NCI-H526 (cell line): ENCODE data around the gene UNC13B.
"Not testable (repeated sequence)": the region's sequence is repeated elsewhere in the genome, so short reads cannot be mapped to it uniquely, and the experiment has no call there.

ENCODE experiments used
- DNase-seq, 2 experiments: peaks; one replicate each; lab custom pipeline; 2025; lab: John Stamatoyannopoulos, UW

UNC13B gene

DNA sequence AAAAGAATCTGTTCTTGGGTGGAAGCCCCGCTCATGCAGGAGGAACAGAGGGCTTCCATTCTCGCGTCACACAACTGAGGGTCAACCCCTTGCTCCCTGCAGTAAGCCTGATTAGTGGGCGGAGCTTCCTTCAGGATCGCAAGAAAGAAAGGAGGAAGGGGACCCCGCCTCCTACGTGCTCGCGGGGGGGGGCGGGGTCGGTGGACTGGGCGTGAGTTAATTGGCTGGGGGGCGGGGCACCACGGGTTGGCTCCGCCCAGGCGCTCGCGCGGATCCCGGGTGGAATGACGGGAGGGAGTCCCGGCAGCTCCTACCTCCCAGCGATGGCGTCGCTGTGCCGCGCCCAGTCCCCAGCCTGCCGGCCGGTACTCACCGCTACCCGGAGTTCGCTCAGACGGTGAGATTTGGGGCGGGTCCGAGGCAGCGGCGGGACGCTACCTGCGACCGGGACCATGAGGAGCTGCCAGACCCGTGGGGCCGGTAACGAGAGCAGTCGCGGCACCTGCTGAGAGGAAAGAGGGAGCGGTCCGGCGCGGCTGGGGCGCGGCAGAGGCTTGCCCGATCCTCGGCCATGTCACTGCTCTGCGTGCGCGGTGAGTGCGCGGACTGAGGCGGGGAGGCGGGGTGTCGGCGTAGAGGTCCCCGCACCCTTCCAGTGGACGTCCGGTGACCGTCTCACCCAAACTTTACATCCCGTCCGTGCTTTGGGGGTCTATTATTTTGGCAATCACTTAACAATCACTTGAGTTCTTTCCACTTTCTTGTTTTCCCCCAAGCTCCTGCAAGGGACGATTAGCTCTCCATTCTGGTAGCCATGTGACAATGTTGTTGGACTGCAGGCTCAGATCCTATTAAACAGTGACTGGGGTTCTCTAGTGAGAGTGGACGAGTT is at the start of gene UNC13B:
Gene UNC13B (plus strand): TSS at position 297 of the 892 bp plus-strand sequence. CDS start 275 bp downstream, at position 572.
- DNase-seq = peak; percentile 91 to 98

DNA sequence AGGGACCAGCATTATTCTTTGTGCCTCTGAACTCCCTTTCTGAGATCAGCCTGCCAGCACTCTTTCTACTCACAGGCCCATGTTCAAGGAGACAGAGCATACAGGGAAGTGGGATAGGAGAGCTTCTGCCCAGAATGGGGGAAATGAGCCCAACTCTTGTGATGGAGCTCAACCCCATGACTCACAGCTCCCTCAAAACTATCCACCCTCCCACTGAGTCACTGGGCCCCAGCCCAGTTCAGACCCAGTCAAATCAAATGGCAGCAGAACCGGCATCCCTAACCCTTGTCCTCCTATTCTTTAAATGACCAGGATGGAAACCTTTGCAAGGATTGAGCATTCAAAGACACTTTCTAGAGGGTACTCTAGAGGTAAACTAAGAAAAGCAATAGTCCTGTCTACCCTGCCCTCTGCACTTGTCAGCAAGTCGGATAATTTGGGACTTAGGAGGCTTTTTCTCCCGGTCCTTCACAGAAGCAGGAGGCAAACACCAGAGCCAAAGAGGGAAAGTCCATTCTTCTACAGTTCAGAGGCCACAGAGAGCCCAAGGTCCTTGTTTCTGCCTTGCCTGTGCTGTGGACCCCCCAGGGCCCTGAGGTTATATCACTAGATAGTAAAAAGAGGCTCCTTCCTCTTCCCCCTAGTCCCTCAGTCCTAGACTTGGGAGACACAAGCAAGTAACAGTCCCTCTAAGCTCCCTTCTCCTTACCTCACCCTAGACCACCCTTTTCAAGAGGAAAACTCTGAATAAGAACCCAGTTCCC is 49.4 kb upstream of the UNC13B start:
- no peak for DNase-seq

DNA sequence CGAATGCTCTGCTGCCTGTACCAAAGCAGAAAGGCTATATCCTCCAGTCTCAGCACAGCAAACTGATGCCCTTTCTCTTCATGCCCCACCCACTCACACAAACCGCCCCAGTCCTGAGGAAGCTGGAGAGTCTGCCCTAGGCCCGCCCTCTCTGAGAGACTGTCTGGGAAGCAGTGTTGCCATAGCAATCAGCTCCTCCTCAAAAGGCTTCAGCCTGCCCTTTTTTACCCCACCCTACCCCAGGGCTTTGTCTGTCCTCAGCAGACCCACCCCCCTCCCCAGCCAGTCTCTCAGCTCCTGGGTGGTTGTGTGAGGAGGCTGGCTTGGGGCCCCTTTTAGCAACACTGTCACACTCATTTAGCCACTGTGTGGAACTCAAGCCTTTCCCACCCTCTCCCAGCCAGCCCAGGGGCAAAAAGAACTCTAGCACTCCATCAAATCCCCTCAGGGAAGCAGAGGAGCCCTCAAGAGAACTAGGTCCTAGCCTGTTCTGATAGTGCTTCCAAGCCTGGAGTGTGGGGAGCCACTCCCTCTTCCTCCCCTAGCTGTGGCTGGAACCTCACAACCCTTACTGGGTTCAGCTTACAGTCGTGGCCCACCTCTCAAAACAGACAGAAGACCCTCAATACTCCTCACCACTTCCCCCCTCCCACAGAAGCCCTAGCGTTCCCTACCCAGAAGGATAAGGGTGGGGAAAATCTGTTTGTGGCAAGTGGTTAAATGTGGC is 47.5 kb upstream of the UNC13B start:
- peak; percentile 47 to 70 for DNase-seq

DNA sequence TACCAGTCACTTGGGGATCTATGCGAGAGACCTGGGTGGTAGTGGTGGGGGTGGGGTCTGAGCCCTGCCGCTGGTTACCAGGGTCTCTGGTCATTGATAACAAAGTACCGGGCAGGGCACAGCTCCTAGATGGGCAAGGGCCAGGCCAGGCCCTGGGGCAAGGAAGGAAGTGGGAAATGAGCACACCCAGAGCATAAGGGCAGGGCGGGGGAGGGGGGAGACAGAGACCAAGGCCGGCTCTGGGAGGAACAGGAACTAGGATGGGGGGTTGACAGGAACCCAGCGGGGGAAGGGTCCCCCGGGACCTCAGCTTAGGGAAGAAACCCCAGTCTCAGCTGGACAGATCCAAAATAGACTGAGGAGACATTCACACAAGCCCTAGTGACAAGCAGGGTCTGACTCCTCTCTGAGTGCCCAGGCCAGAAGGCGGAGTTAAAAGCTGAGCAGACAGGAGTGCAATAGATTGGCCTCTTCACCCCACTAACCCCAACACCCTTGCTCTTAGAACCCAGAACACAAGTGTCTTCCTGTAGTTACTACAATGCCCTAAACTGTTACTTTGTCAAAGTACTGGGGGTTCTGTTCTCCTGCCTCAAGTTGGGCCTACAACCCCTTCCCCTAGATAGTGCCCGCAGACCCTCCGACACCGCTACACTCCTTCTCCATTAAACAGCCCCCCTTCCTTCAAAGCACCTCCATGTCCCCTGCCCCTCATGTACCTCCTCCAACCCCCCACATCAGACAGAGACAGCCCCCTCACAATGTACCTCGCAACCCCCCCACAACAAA is 46.8 kb upstream of the UNC13B start:
- DNase-seq = peak in 1 of 2 experiments; percentile 26

GRCh38 chr9:35115680-35116538 is 45.9 kb upstream of the UNC13B start, which contains the start of gene ATOSB:
Gene ATOSB (minus strand): TSS chr9:35115862. CDS start chr9:35108274, 7,588 bp downstream.
- DNase-seq = peak; percentile 90 to 93

- no peak for DNase-seq
Measured at GRCh38 chr9:35116539-35116897, 45.3 kb upstream of the UNC13B start.

DNA sequence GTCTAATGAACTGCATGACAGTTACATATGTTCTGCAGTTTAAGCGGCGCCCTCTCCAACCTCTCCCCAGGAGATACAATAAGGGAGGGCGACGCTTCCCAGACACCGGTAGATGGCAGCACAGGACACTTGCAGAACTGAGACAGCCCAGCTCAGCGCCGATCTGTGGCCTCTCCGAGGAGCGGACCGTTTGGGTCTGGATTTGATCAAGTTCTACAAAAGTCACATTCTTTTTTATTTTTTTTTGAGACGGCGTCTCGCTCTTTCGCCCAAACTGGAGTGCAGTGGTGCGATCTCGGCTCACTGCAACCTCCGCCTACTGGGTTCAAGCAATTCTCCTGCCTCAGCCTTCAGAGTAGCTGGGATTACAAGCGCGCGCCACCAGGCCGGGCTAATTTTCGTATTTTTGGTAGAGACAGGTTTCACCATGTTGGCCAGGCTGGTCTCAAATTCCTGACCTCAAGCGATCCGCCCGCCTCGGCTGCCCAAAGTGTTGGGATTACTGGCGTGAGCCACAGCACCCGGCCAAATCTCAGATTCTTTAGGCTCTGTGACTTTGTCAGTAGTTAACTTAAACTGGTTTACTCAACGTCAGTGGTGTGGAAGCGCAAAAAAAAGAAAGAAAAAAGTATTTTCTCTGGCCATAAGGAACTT is 44.8 kb upstream of the UNC13B start:
- DNase-seq = peak; percentile 81 to 96

- DNase-seq = no peak
Measured at GRCh38 chr9:35134920-35135319, 26.9 kb upstream of the UNC13B start.

GRCh38 chr9:35135988-35136387 is 25.8 kb upstream of the UNC13B start:
- no peak for DNase-seq

GRCh38 chr9:35136866-35137265 is 24.9 kb upstream of the UNC13B start:
- DNase-seq = no peak

GRCh38 chr9:35140093-35140492 is 21.7 kb upstream of the UNC13B start:
- DNase-seq = no peak

DNA sequence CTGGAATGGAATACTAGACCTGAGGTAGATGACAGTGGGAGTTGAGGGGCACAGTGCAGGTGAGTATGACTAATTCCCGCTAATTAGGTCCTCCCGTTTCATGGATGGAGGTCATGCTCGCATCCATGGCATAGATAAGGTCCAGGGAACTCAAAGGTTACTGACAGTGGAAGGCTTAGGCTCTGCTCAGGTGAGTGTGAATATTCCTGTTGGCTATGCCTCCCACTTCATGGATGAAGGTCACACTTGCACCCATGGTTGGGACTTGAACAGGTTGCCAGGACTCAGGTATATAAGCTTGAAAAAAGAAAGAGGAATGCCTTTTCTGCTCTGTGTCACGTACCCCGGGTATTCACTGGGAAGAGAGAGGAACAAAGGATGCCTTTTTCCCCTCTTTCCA is 19.8 kb upstream of the UNC13B start:
- DNase-seq = no peak

DNA sequence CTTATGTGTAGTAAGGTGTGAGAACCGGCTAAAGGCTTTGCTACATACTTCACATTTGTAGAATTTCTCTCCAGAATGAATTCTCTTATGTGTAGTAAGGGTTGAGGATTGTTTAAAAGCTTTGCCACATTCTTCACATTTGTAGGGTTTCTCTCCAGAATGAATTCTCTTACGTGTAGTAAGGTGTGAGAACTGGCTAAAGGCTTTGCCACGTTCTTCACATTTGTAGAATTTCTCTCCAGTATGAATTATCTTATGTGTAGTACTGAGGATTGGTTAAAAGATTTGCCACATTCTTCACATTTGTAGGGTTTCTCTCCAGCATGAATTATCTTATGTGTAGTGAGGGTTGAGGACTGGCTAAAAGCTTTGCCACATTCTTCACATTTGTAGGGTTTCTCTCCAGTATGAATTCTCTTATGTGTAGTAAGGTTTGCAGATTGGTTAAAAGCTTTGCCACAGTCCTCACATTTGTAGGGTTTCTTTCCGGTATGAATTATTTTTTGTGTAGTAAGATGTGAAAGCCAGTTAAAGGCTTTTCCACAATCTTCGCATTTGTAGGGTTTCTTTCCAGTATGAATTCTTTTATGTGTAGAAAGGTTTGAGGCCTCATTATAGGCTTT is 13.8 kb upstream of the UNC13B start:
- not testable (repeated sequence) for DNase-seq

GRCh38 chr9:35152926-35153325 is 8.9 kb upstream of the UNC13B start:
- DNase-seq = no peak

DNA sequence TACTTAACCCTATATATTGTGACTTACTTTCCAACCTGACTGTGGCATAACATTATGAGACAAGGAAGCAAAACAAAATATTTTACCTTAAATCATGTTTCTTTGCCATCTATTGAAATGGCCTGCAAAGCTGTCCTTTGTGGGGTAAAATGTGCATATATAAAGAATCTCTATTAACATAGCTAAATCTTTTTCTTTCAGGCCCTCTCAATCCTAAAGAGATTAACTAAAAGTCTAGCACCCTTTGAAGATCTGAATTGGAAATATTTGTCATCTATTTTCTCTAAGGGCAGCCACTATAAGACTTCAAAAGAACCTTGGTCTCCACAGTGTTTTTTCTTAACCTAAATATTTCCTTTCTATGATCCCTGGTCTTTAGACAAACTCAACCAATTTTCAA is 5.0 kb upstream of the UNC13B start:
- no peak for DNase-seq

DNA sequence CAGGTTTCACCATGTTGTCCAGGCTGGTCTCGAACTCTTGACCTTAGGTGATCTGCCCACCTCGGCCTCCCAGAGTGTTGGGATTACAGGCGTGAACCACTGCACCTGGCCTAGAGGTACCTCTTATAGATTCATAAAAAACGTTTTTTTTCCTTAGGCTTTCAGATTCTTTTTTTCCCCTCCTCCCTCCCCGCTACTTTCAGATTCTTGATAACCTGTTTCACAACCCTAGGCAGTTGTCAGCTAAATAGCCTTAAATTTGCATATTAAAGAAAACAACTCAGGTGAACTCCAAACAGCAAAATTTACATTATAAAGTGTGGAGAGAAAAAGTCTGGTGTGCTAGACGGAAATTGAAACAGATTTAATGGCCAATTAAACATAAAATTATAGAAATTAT is 4.0 kb upstream of the UNC13B start:
- DNase-seq = peak in 1 of 2 experiments; percentile 5

DNA sequence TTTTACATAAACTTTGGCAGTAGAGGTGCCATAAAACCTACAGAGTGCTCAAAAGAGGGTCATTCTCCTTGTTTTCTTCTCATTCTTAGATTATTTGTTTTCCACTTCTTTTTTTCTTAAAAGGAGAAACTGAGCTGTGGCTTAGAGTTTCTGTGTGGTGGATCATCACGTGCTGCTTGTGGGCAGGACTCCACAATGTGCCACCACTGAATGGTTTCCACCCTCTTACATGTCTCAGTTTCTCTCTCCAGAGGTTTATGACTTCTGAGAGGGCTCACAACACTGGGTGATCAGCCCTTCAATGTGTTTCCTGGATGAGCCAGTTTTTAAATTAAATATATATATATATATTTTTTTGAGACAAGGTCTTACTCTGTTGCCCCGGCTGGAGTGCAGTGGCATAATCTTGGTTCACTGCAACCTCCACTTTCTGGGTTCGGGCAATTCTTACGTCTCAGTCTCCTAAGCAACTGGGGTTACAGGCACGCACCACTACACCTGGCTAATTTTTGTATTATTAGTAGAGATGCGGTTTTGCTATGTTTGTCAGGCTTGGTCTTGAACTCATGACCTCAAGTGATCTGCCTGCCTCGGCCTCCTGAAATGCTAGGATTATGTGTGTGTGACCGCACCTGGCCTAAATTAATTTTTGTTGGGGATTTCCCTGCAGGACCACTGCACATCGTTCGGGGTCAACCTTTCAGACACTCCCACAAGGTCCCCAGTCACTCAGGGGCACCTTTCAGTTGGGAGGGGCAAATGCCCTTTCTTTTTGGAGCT is 3.1 kb upstream of the UNC13B start:
- DNase-seq = no peak

GRCh38 chr9:35162605-35163315 is 951 bp downstream of the UNC13B start:
- no peak for DNase-seq
